Endometrial microvascular endothelial cells (primary cell): ENCODE data around the gene TMED8. TPM values are rescaled to one million over a fixed set of nuclear protein-coding genes. Genes with fewer than 3 reads are reported as not detected.
"Not testable (repeated sequence)": the region's sequence is repeated elsewhere in the genome, so short reads cannot be mapped to it uniquely, and the experiment has no call there.

ENCODE experiments used
- in situ Hi-C: cut with HindIII; loops from 2 replicates; pipeline ENCODE4 v1.10.0; 2017; ENCODE audit warnings: low sequenced_read_pairs, low pct_unique_long_range_greater_than_20kb; ENCODE audit errors: inconsistent ontology term
- total RNA-seq: library from RNA; depleted of rRNA; stranded (reverse); fragments of >200 nt; gene quantifications from one replicate; pipeline ENCODE4 v1.2.3, GENCODE V29; 2015; ENCODE audit errors: inconsistent ontology term

Gene TMED8
- total RNA-seq, 1 donor from 2014 or later = 12.2 TPM

GRCh38 chr14:77325746-77326094, 51.2 kb downstream of the TMED8 start:
- in situ Hi-C loops = no loop called here

- in situ Hi-C loops = no loop called here
These were observed 51.8 kb downstream of the TMED8 start for GRCh38 chr14:77324816-77325745.

- in situ Hi-C loops = no loop called here
These were observed 52.6 kb downstream of the TMED8 start for GRCh38 chr14:77324289-77324688.

- in situ Hi-C loops = no loop called here
These were observed 53.3 kb downstream of the TMED8 start for GRCh38 chr14:77323571-77323970.

GRCh38 chr14:77322951-77323350, 53.9 kb downstream of the TMED8 start:
- in situ Hi-C loops = no loop called here

GRCh38 chr14:77322250-77322902, 54.5 kb downstream of the TMED8 start:
- in situ Hi-C loops = no loop called here

DNA sequence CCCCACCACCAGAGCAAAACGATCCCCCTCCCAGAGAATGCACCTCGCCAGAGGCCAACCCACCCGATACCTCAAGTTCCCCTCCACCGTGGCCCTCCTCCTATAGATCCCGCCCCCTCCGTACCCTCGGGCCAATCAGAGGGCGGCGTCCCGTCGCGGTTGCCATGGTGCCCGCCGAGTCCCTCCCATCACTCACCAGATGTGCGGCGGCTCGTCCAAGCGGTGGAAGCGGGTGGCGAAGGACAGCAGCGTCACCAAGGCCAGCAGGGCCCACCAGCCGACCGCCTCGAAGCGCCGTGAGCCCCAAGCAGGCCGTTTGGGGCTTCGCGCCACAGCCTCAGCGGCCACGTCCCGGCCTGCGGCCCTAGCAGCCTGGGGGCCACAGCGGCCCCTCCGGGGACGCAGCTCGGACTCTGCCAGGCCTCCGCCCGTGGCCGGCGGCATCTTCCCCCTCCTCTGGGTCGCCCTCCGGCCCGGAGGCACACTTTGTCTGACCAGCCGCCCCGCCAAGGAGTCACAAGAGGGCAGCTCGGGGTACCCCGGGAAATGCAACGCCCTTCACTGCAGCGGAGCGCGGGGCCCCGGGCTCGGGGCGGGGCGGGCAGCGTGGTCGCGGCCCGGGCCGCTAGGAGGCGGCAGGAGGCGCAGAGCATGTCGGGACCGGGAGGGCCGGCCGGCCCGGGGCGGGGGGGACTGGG, 56.5 kb downstream of the TMED8 start, which contains the start of gene POMT2:
TSS of gene POMT2 (minus strand) at position 646 of the 698 bp plus-strand sequence. CDS start at position 444, 202 bp downstream.
- in situ Hi-C loops = no loop called here

DNA sequence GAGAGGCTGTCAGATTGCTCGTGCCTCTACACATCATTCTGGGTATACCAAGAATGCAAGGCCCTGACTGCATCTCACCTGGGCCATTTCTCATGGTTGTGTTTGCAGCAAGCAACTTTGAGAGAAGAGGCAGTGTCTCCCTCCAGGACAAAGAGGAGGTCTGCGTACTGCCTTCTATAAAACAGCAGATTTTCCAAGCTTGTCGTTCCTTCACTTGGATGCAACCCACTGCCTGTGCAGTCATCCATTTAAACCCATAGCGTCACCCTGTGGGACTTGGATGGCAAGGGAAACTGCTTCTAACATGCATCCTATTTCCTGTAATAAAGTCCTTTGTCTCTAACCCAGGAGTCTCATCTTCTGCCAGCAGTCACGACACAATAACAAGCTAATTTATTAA, 57.5 kb downstream of the TMED8 start:
- in situ Hi-C loops = no loop called here

DNA sequence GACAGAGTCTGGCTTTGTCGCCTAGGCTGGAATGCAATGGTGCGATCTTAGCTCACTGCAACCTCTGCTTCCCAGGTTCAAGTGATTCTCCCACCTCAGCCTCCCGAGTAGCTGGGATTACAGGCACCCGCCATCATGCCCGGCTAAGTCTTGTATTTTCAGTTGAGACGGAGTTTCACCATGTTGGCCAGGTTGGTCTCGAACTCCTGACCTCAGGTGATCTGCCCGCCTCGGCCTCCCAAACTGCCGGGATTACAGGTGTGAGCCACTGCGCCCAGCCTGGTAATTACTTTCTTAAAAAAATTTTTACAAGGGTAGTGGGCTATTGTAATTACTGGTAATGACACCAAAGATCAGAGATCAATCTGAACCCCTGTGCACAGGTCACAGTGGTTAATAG, 58.1 kb downstream of the TMED8 start:
- in situ Hi-C loops = not testable (repeated sequence)

DNA sequence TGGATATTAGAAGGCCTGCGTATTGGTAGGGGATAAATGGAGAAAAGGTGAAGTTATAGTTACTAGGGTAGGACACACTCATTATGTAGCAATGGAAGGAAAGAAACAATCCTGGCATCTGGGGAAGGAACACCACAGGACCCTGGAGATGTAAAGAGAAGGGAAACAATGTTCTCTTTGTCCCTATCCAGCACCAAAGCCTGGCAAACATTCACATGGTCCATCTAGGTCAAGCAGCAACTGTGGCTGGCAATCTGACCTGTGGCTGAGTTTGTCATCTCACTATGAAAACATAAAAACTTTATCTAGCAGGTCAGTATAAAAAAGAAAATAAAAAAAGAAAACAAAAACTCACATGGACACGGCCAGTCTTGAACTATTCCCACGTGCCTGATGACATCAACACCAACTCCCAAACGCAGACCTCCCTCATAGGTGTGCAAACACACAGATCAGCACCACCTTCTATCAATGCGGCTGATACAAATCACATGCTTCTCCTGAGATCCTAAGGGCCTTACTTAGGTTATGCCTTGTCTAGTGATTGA, 58.8 kb downstream of the TMED8 start:
- in situ Hi-C loops = no loop called here

DNA sequence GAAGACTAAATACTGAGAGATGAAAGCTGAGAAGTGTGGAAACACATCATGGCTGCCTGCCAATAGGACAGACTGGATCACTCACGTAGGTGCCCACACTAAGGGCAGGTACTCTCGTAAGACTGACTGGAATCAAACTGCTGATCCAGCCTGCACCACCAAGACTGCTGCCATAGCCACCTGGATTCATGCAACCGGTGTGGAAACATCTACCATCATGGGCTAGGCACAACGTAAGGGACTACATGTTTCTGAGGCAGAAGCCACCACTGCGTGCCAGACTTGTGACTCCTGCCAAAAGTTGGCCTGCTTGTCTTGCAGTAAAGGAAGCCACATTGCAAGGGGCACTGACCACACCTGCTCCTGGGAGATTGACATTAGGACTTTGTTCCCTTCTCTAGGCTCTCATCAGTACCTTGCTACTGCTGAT, 60.0 kb downstream of the TMED8 start:
- in situ Hi-C loops = no loop called here

- in situ Hi-C loops = no loop called here
These were observed 60.7 kb downstream of the TMED8 start for GRCh38 chr14:77316195-77316505.

DNA sequence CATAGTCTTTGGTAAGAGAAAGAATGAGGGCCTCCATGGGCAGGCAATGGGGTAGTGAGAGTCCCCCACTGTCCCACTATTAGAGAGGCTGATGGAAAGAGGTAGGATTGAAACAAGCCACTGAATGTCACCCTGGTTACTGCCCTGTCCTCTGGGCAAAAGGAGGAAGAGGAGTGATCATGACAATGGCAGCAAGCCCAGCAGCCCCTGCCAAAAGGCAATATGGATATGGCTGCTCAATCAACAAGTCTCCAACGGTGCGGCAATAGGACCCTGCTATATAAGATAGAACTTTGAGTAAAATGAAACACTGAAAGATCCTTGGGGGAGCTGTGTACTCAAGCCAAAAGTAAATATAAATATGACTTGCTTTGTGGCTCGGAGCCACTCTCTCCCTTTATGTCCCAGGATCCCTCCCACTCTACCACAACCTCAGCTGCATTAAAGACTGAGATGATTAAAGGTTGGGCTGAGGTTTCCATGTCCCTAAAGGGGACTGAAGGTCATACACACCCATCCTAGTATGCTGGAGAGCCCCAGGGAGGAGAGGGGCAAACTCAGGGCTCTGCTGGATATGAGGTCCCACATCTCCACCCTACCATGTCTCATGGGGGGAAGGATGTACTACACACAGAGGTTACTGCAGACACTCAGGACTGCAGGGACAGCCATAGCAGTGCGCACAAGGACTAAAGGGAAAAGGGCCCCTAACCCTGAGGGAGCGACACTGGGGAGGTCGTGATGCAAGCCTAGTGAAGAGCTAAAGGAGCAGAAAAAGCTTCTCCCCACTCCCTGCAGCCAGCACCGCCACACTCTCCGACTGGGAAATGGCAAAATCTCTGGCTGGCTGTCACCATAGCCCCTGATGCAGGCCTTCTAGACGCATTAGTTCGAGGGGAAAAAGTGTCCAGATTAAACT, 62.1 kb downstream of the TMED8 start:
- in situ Hi-C loops = no loop called here

- in situ Hi-C loops = no loop called here
These were observed 62.9 kb downstream of the TMED8 start for GRCh38 chr14:77314043-77314442.

GRCh38 chr14:77313371-77313770, 63.5 kb downstream of the TMED8 start:
- in situ Hi-C loops = no loop called here

DNA sequence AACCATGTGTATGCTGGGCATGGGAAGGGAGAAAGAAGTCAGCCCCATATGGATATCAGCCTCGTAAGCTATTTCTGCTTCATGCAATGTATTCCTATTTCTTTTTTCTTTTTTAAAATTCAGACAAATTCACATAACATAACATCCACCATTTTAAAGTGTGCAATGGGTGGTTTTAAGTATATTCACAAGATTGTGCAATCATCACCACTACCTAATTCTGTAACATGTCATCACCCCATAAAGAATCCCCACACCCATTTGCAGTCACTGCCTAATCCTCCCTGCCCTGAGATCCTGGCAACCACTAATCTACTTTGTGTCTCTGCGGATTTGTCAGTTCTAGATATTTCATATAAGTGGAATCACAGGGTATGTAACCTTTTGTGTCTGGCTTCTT, 65.7 kb downstream of the TMED8 start:
- in situ Hi-C loops = no loop called here

DNA sequence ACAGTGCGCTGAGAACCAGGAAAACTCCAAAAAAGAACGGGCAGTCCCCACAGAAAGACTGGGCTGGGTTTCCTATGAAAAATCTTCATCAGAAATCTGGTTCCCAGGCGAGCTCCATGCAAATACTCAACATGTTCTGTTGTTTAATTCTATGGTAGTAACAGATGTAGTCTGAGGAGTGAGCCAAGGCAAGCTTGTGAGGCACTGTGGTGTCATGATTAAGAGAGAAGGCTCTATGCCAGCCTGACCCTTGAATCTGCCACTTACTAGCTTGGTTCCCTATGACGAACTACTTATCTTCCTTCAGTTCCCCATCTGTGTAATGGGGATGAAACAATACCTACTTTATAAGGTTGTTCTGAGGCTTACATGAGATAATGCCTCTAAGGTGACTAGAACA, 66.9 kb downstream of the TMED8 start:
- in situ Hi-C loops = no loop called here

DNA sequence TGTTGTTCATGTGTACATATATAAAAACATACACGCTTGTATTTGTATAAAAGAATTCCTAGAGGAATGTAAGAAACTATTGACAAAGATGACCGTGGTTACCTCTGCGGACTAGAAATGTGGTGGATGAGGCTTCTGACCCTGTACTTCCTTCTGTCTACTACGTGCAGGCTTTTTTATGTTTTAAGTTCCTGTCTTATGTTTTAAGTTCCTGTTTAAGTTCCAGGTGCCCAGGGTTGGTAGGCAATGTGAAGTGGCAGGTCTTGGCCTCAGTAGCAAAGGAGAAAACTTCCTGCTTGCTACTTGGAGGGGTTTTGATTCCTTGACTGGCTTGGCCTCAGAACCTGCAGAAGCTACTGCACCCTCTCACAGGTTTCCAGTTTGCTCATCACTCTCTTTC, 67.8 kb downstream of the TMED8 start:
- in situ Hi-C loops = no loop called here
